Brain microvascular endothelial cell (primary cell): Measurements from ENCODE around the gene SEMA6B.
A peak's percentile ranks its signal among the peaks of the same experiment; 100 is the strongest.

ENCODE experiments used
- DNase-seq: peaks from one replicate; pipeline ENCODE4 v3.0.0-alpha.2; 2020
- H3K27ac ChIP-seq: fragments of 250-450 bp; sonication (Bioruptor Pico); 2 replicates; pipeline ENCODE4 v1.5.1; 2020; ENCODE audit warnings: mild to moderate bottlenecking, moderate library complexity
- H3K27me3 ChIP-seq: fragments of 250-450 bp; sonication (Bioruptor Pico); replicated peaks from 2 replicates; pipeline ENCODE4 v1.5.1; 2020; ENCODE audit warnings: mild to moderate bottlenecking
- H3K36me3 ChIP-seq: fragments of 250-450 bp; sonication (Bioruptor Pico); replicated peaks from 2 replicates; pipeline ENCODE4 v1.5.1; 2020; ENCODE audit warnings: mild to moderate bottlenecking
- H3K4me3 ChIP-seq: 2 replicates; pipeline ENCODE4 v1.5.1; 2011; ENCODE audit warnings: low read depth, mild to moderate bottlenecking, control low read depth, low read length, moderate library complexity
- in situ Hi-C: cut with HindIII; loops from 2 replicates; pipeline ENCODE4 v1.10.0; 2017; ENCODE audit warnings: low sequenced_read_pairs, low pct_ligation_motif_present
- TF ChIP-seq, protein P1 (sequence below): IDR thresholded peaks from 2 replicates; pipeline ENCODE4 v1.5.1; 2011; ENCODE audit warnings: low read depth, mild to moderate bottlenecking, moderate library complexity, low read length, control low read depth, inconsistent platforms; ENCODE audit errors: missing control alignments

SEMA6B gene

GRCh38 chr19:4586245-4586644, 26.8 kb upstream of the SEMA6B start:
- in situ Hi-C loops = no loop called here
- Histone ChIP-seq H3K4me3 (no peak overlapping the region), H3K27ac (no peak overlapping the region), H3K27me3 (peaks cover 20% of the 10 kb centered on the region), H3K36me3 (no peaks in the 10 kb centered on the region)
- TF ChIP-seq, protein P1, sequence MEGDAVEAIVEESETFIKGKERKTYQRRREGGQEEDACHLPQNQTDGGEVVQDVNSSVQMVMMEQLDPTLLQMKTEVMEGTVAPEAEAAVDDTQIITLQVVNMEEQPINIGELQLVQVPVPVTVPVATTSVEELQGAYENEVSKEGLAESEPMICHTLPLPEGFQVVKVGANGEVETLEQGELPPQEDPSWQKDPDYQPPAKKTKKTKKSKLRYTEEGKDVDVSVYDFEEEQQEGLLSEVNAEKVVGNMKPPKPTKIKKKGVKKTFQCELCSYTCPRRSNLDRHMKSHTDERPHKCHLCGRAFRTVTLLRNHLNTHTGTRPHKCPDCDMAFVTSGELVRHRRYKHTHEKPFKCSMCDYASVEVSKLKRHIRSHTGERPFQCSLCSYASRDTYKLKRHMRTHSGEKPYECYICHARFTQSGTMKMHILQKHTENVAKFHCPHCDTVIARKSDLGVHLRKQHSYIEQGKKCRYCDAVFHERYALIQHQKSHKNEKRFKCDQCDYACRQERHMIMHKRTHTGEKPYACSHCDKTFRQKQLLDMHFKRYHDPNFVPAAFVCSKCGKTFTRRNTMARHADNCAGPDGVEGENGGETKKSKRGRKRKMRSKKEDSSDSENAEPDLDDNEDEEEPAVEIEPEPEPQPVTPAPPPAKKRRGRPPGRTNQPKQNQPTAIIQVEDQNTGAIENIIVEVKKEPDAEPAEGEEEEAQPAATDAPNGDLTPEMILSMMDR = no peak
- no peak for DNase-seq

- TF ChIP-seq, protein P1 = no peak
- no peak overlapping the region for H3K27ac ChIP-seq
- H3K36me3 ChIP-seq = no peaks in the 10 kb centered on the region
- in situ Hi-C loops = no loop called here
- DNase-seq = no peak
- peaks cover 18% of the 10 kb centered on the region for H3K27me3 ChIP-seq
- no peak overlapping the region for H3K4me3 ChIP-seq
These were observed 26.1 kb upstream of the SEMA6B start for GRCh38 chr19:4585556-4585955.

GRCh38 chr19:4584670-4585460, 25.4 kb upstream of the SEMA6B start:
- H3K27ac ChIP-seq = no peak overlapping the region
- in situ Hi-C loops = no loop called here
- H3K27me3 ChIP-seq = peaks cover 25% of the 10 kb centered on the region
- H3K36me3 ChIP-seq = no peaks in the 10 kb centered on the region
- peak overlapping the region; percentile 32 for H3K4me3 ChIP-seq
- no peak for DNase-seq
- TF ChIP-seq, protein P1 = no peak

DNA sequence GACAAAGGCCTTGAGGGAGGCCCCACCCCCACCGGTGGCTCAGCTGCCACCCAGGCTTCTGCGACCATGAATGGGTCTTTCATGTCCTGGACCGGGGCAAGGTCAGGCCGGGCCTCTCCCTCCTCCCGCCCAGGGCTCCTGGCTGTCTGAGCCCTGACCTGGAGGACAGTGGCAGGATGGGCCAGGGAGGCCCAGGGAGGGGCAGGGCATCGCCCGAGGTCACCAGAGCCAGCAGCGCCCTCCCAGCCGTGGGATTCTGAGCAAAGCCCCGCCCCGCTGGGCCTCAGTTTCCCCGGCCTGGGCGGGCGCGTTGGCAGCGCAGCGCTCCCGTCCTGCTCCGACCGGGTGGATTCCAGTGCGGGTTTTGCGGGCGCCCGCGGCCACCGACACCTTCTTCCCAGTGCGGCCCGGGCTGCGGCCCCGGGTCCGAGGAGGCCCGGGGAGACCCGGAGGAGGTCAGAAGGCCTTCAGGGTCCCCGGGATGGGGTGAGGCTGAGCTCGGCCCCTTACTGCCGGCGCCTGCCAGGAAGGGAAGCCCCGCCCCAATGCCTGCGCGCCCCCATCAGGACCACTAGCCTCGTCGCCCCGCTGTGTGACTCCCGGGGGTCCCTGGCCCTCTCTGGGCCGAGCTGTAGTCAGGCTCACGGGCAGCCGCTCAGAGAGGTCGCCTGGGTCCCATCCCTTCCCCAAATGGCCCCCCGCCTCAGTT, 24.6 kb upstream of the SEMA6B start:
- peaks cover 32% of the 10 kb centered on the region for H3K27me3 ChIP-seq
- no peak for DNase-seq
- H3K36me3 ChIP-seq = no peaks in the 10 kb centered on the region
- TF ChIP-seq, protein P1 = no peak
- in situ Hi-C loops = no loop called here
- no peak overlapping the region for H3K27ac ChIP-seq
- peak overlapping the region; percentile 32 for H3K4me3 ChIP-seq

- Histone ChIP-seq H3K27ac (no peak overlapping the region), H3K4me3 (no peak overlapping the region), H3K36me3 (no peaks in the 10 kb centered on the region), H3K27me3 (peaks cover 36% of the 10 kb centered on the region)
- no peak for DNase-seq
- TF ChIP-seq, protein P1 = no peak
- in situ Hi-C loops = no loop called here
These were observed 23.7 kb upstream of the SEMA6B start for GRCh38 chr19:4582980-4583842.
